HG02642 (cell line): ENCODE results near the gene DOCK8.
A peak's percentile ranks its signal among the peaks of the same experiment; 100 is the strongest.

ENCODE experiments used
- ATAC-seq: cut with Tn5 transposase; IDR thresholded peaks from one replicate; pipeline ENCODE4 v1.9.1; 2021; ENCODE audit warnings: mild to moderate bottlenecking; ENCODE audit not compliant: unreplicated experiment, poor library complexity

Gene DOCK8

DNA sequence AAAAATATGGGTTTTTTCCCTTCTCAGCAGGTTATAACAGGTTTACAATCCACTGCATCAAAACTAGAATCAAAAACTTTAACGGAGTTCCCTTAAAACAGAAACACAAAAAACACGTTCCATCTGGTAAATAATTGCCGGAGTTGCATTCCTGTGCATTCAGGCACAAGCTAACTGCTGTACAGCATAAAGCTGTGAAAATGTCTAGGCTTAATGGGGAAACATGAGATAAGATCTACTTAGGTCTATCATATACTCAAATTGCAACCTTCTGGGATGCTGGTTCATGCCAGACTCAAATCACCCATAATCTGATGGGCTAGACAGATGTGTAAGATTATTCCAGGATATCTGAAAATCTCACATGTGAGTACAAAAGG is 265.3 kb downstream of the DOCK8 start:
- no peak for ATAC-seq

DNA sequence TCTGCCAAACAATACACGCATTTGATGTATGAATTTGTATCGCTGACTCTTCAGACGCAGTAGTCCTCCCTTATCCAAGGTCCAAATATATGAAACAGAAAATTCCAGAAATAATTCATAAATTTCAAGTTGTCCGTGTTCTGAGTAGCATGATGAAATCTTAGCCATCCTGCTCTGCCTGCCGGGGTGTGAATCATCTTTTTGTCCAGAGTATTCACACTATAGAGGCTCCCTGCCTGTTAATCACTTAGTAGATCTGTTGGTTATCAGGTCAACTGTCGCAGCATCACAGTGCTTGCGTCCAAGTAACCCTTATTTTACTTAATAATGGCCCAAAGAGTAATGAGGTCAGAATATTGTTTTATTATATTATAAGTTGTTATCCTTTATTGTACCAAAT is 268.1 kb downstream of the DOCK8 start:
- no peak for ATAC-seq

GRCh38 chr9:486156-486555 is 271.5 kb downstream of the DOCK8 start:
- ATAC-seq: no peak

DNA sequence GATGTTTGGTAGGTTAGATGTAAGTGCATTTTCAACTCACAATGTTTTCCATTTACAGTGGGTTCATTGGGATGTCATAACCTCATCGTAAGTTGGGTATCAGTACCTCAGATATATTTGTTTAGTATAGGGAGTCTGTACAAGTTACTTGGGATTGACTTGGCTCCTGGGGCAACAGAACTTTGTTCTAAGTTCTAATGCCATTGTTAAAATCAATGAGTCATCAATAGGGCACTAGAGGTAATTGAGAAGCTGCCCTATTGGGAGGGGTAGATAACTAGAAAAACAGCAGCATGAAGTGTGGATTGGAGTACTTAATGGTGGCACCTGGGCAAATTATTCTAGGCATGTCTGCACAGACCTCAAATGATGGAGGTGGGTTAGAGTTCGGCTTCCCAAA is 272.8 kb downstream of the DOCK8 start:
- no peak for ATAC-seq

- ATAC-seq: no peak
Measured at GRCh38 chr9:488448-488847, 273.8 kb downstream of the DOCK8 start.

GRCh38 chr9:489198-490197 is 274.8 kb downstream of the DOCK8 start:
- no peak for ATAC-seq

DNA sequence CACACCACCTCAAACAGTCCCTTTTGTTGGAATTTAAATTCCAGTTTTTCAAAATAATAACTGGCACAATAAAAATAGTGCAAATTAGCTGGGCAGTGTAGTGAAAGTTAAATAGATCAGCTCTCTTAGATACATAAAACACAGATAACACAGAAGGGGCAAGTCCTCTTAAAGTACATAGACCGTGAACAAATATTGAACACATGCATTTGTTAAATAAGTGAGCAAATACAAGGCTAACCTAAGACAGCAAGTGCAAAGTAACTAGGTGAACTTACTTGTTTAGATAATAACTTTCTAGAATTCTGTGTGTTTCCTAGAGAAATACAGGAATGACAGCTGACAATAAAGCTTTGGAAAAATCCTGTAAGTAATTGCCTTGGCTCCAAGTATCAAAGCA is 280.1 kb downstream of the DOCK8 start:
- ATAC-seq: no peak

DNA sequence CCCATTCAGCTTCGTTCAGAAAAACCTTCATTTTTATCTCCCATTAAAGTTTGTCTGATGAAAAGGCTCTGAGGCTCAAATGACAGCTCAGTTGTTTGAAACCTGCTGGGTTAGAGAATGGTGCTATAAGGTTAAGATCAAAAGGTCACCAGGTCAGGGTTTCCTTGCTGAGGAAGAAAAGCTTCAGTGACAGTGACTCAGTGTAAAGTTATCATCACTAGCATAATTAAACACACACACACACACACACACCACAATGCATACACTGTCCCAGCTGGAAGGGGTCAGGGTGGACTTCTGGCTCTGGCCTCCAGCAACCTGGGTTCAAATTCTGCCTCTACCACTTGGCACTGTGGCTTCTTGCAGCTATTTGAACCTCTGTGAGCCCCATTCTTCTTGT is 281.1 kb downstream of the DOCK8 start:
- ATAC-seq: no peak

GRCh38 chr9:503326-503725 is 288.7 kb downstream of the DOCK8 start:
- no peak for ATAC-seq

GRCh38 chr9:503881-504852 is 289.5 kb downstream of the DOCK8 start, which contains the start of gene KANK1:
TSS of gene KANK1 (plus strand) at chr9:504695.
- peak; percentile 88 for ATAC-seq

DNA sequence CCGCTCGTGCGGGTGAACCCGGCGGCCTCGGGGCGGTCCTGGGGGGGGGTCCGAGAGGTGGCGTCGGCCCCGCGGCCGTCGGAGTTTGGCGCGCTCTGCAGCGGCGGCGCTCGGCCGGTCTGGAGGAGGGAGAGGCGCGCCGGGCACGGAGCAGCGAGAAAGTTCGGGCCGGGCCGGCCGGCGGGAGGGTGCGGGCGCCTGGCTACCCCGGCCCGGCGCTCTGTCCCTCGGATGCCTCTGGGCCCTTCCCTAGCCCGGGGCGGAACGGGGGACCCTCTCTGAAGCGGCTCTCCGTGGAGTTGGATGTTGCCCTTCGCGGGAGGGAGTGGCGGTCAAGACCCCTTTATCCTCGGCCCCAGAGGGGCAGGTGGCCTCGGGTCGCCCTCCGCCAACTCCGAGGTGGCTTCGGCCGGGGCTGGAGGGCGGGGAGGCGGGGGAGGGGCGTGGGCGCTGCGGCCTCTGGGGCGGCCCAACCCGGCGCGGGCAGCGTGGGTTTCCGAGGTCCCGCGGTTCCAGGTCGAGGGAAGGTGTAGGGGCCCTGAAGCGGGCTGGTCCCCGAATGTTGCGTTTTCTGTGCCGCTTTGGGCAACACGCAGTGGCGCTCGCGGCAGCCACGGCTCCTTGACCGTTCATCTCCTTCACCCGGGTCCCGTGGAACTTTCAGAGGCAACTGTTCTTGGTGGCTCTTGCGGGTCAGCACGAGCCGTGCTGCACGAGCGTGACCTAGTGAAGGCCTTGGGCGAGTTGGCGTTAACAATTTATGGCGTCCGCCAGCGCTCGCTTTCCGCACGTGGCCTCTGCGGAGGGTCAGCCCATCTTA is 290.5 kb downstream of the DOCK8 start:
- peak; percentile 31 for ATAC-seq

GRCh38 chr9:505741-506059 is 291.0 kb downstream of the DOCK8 start:
- ATAC-seq: no peak

DNA sequence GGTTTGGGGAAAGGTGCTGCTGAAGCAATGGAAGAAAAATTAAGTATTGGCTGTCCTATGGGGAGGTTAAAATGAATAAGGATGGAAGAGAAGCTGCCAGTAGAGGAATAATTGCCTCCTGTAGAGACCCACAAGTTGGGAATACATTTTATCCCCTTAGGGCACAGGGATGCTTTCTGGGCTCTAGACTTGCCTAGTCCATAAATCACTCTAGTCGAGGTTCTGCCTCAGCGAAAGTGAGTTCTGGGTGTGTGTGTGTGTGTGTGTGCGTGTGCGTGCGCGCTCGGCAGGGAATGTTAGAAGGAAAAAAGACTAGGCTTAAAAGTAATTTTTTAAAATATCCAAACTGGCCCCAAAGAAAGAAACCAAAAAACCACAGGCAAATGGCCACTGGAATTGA is 291.6 kb downstream of the DOCK8 start:
- ATAC-seq: no peak

- ATAC-seq: no peak
Measured at GRCh38 chr9:511861-512260, 297.2 kb downstream of the DOCK8 start.

DNA sequence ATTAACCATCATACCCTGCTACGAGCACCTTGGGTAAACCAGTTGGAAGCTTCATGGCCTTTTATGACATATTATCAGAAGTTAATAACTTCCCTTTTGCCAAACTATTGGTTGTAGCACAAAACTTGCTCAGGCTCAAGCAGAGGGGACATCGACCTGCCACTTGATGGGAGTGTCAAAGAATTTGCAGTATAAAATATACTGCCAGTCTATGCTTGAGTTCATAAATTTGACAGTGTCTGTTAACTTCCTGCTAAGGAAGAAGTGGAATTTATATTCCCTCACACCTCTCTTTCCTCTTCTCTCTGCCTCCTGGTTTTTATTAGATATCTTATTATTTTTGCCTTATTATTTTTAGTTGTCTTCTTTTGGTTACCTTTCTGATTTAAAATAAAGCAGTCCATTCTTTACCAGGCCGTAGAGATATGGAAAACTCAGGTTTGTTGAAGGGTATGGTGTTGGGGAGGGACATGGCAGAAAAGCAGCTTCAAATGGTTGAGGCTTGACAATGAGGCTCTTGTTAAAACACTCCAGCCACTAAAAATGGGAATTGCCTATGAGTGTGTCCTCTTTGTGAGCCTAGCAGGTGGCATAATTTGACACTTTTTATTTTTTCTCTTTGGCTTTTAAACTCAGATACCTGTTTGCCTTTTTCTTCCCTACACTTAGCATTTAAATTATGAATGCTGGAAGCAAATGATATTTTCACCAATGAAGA is 298.0 kb downstream of the DOCK8 start:
- ATAC-seq: no peak
